RPMI8226 (cell line): ENCODE results near the gene SMARCC2.
"Not testable (repeated sequence)": the region's sequence is repeated elsewhere in the genome, so short reads cannot be mapped to it uniquely, and the experiment has no call there.

Experiments used
- DNase-seq: peaks from one replicate; pipeline ENCODE4 v3.0.0-alpha.2; 2015

Gene SMARCC2

DNA sequence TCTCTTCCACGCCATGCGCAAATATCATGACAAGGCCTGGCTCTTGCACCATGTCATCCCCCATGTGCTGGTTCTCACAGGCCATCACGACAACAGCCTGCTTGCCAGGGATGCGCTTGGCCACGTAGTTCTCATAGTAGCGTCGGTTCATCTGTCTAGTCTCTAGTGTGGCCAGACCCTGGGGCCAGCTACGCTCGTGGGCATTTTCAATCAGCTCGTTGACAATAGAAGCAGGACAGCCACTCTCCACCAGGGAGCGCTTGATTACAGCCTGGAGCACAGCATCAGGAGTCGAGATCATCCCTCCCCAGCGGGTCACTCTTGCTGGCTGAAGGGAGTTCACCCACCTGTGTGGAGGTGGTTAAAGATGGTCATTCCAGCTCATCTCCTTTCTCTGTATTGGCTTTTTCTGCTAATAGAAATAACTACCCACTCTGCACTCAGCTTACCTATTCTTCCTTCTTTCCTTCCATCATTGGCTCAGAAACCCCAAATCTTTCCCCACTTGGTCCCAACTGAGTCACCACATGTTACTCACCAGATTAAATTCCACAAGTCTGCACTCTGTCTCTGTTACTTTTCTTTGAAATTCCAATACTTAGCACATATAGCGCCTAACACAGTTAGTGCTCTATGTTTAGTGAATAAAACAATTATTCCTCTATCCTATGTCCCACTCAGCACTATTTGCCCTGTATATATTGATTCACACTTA, 17.3 kb upstream of the SMARCC2 start:
- peak; percentile 53 for DNase-seq

DNA sequence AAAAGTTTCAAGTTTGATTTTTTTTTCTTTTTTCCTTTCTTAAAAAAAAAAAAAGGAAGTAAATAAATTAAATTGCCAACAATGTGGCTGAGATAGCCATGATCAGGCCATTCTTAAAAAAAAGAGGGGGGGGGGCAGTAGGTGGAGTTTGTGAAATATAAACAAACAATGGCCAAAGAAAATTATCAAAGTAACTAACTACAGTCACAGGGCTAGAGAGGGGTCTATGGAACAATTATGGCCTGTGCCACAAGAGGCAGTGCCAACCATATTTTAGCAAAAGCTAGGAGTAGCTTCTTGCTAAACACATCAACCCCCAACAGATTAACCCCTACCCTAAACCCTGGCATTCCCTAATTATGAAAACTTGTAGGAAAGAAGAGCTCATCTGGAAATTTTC, 16.2 kb upstream of the SMARCC2 start:
- DNase-seq = no peak

DNA sequence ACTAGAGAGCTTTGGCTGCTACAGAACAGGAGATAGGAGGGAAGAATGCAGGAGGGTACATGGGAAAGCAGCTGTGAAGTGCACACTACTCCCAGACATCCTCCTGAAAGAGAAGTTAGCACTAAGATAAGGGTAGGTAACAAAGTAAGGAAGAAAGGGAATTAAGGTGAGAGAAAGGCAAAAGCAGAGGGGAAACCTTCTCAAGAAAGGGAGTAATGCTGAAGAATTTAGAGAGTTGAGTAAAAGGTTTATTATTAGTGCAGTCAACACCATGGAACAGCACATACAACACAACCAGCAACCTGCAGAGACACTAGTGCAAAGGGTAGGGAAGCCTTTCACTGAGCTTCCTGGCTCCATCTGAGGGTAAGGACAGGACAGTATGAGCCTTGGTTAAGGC, 15.0 kb upstream of the SMARCC2 start:
- no peak for DNase-seq

DNA sequence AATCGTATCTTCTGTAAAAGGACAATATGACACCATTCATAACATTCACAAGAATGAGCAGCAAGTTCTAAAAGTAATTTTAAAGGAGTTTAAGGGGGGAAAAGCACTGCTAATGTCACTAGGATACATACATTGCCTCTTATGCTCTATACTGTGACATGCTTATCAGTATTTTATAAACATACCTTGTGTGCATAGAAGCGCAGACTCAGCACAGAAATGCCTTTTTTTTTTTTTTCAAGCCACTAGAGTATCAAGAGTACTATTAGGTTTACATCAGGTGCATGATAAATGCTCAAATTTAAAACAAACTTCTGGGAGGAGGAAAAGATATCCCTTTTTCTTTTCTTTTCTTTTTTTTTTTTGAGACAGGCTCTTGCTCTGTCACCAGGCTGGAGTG, 13.6 kb upstream of the SMARCC2 start:
- DNase-seq = no peak

DNA sequence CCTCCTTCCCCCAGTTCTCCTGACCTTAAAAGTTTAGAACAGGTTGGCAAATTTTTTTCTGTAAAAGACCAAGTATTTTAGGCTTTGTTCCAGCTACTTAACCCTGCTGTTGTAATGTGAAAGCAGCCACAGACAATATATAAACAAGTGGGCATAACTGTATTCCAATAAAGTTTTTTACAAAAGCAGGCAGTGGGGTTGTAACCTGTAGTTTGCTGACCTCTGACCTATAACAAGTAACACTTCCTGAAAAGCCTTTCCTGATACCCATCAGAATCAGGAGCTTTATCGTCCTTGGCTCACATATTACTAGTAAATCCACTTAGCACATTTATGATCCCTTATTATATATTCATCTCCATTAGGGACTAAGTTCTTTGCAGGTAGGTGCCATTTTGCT, 13.1 kb upstream of the SMARCC2 start:
- no peak for DNase-seq

DNA sequence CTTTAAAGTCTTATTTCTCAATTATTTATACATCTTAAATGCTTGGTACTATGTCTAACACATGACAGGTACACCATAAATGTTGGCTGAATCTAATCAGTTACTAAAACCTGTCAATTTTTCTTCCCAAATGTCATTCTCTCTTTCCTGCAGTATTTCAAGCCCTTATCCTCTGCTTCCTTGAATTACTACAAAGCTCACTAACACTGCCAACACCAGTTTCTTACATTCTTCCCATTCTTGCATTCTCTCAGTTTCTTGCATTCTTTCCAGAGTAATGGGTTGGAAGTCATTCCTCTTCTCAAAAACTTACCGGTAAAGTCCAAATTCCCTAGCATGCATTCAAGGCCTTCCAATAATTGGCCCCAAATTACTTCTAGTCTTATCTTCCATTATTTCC, 9.6 kb upstream of the SMARCC2 start:
- no peak for DNase-seq

DNA sequence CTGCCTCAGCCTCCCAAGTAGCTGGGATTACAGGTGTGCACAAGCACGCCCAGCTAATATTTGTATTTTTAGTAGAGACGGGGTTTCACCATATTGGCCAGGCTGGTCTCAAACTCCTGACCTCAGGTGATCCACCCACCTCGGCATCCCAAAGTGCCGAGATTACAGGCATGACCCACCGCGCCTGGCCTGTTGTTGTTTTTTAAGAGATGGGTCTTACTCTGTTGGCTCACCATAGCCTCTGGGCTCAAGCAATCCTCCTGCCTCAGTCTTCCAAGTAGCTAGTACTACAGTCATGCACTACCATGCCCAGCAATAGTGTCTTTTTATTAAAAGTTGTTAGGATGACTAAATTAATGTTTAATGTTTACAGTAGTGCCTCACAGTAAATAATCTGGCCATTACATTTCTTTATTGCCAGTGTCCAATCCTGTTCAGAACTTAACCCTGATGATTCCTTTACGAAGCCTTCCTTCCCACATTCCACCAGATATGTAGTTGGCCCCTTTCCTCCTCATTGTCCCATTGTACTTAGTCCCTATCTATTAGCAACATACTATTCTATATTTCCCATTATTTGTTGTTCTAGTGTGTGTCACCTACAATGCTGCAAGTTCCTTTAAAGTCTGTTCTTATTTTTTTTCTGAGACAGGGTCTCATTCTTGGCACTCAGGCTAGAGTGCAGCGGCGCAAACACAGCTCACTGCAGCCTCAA, 8.8 kb upstream of the SMARCC2 start:
- DNase-seq = no peak

DNA sequence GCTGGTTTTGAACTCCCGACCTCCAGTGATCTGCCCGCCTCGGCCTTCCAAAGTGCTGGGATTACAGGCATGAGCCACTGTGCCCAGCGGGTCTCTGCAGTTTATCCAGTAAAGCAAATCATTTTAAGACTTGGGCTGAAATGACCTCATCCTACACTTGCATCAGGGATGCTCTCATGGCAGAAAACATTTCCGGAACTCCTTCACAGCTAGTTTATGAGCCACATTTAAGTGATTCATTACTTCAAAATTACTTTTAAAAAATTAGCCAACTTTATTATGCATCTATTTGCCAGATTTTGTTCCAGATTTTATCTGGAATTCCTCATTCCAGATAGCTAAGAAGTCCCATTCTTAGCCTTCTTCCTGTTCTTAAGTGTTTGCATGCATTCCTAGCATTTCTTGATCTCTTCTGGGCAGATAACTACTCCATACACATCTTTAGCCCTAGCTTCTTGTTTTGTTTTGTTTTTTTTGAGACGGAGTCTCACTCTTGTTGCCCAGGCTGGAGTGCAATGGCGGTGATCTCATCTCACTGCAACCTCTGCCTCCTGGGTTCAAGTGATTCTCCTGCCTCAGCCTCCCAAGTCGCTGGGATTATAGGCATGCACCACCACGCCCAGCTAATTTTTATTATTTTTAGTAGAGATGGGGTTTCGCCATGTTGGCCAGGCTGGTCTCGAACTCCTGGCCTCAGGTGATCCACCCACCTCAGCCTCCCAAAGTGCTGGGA, 7.7 kb upstream of the SMARCC2 start:
- not testable (repeated sequence) for DNase-seq

DNA sequence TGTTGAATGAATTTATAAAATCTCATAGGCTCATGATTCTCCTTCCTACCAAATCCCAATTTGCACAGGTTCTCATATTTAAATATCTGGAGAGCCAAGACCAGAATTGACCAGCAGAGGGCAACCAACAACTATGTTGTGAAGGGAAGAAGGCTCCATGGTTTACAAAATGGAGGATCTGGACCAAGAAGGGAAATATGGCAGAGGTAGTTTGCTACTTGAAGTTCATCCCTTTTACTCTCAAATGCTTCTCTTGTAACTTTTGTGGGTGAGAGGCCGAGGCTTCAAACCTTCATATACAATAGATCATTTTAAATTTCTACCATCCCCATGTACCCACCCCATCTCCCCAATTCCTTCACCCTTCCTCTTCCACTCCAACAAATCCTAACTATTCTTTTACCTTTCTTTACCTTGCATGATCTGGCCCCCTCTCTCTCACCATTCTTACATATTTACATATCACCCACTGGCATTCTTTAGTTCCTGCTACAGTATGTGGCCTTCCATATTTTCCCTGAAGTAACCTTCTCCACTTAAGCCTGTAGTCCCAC, 3.8 kb upstream of the SMARCC2 start:
- peak; percentile 90 for DNase-seq

DNA sequence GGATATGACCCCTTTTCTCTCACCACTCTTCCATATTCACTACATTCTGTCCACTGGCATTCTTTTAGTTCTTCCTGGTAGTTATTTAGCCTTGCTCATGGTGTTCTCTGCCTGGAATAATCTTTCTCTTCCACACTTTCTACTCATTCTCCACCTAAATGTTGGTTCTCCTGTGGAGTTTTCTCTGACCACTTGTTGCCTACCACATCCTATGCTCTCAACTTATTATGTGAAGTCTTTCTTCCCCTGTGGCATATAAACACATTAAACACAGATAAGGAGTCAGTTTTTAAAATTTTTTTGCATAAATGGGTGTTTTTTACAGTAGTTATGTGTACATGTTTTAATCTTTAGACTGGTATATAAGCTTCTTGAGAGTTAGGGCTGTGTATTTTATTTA, 3.3 kb upstream of the SMARCC2 start:
- no peak for DNase-seq

DNA sequence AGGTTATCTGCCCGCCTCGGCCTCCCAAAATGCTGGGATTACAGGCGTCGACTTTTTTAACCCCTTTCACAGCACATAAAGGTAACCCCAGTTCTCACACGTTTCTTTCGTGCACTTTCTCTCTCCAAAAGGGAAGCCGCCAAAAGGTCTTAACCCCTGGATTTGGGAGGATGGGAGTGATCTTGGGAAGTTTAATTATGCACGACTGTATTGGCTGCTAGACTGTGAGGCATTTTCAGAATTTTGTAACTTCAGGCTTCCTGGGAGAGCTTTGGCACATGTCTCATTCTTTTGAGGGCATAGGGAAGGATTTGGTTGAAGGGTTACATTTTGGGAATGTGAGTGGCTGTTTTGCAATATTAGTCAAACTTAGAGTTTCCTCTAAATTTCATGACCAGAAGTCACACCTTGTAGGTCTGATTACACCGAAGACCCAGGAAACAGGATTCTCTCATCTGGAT, 1.4 kb upstream of the SMARCC2 start:
- no peak for DNase-seq

DNA sequence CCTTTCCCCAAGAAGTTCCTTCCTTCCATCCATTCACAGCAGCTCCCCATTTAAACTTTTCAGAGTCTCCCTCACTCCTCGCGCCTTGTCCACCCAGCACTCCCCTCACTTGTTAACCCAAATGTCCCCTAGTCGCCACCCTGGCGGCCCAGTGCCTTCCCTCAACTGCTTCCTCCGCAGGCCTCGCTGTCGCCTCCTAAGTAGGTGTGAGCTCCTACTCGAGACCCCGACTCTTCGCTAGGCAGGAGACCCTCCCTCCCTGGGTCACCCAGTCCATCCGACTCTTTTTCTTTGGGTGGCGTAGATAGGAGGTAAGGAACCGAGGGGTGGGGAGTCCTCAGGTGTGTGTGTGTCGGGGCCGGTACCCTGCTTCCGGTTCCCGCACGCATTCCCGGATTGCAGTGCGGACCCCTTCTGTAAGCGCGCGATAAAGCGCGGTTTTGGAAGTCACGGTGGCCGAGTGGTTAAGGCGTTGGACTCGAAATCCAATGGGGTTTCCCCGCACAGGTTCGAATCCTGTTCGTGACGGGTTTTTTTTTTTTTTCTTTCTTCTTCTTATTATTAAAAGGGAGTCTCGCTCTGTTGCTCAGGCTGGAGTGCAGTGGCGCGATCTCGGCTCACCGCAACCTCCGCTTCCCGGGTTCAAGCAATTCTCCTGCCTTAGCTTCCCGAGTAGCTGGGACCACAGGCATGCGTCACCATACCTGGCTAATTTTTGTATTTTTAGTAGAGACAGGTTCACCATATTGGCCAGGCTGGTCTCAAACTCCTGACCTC, 823 bp upstream of the SMARCC2 start:
- DNase-seq = peak; percentile 87

DNA sequence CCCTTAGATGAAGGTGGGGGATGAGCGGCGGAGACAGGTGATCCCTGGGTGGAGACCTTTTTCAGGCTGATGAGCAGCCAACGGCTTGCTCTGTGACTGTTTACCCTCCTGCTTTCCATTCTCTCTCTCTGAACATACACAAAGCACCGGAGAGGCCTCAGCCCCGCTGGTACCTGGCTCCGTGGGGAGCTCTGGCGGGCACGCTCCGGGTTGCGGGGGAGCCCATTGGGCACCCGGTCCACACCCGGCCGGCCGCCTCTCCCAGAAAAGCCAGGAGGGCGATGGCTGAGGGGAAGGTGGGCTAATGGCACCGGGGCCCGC, 545 bp downstream of the SMARCC2 start:
- peak; percentile 30 for DNase-seq

DNA sequence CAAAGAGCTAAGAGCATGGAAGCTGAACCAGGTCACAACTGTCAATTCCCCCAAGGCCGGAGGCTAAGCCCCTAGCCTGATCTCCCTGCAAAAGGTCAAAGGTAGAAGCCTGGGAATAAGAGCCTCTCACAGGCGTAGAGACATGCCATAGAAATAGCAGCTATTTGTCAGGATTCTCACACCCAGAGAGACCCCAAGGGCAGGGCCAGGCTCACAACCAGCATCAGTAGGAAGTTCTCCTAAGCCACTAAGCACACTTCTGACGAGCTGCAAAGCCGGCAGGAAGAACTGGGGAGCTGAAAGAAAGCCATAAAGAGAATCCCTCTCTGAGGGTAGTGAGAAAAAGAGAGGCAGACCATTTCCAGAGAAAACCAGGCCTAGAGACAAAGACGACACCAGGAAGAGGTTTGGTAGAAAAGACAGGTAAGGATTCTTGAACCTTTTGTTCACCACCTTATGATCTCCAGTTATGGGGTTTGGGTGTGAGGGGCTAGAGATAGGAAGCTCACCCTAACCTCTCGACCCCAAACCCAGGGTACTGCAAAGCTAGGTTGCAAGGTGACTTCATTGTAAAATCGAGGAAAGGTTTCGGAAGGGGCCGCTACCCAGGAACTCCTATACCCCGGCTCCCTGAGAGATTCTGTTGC, 1.0 kb downstream of the SMARCC2 start:
- DNase-seq = no peak

DNA sequence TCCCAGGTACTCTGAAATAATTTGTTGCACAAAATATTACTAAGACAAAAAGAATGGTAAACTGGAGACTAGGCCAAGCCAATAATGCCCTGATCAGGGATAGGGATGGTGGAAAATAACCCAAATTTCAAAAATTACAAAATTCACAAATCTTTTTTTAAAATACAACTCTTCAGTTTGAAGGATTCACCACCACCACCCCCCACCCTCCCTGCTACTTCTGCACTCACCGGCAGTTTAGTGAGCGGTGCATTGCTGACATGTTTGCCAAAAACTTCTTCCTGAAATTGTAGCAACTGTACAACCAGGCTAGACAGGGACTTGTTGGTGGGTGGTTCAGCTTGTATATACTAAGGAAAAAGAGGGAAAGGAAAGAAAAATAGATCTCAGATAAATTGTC, 2.3 kb downstream of the SMARCC2 start:
- DNase-seq = no peak

DNA sequence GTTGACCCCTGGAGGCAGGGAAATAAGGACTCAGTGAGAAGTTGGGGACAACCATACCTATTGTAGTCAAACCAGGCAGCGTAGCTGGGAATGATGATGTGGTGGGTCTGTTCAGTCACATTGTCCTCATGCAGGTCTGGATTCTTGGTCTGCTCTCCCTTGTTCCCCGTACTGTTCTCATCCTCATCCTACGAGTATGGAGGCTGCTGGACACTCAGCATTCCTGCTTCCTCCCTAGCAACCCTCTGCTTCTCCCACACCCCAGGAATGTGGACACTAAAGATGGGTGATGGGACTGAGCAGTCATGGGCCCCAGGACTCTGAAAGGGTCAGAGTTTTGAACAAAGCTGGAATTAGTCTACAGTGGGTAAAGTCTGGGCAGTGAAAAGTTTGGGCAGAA, 10.9 kb downstream of the SMARCC2 start:
- DNase-seq = no peak

DNA sequence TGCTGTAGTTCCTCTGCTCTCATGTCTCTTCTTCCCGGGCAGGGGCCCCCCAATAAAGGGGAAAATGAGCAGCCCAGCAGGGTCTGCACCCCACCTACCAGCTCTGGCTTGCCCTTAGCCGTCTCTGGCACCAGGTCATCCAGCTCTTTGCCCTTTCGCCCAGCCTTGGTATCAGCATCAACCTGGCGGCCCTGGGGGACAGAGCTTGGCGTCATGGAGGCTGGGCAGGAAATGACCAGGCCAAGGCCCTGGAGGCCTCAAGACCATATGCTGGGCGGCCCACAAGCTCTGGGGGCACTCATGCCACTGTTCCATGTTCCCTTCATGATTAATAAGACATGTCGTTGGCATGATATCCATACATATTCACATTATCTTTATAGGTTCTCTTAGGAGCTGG, 16.4 kb downstream of the SMARCC2 start:
- no peak for DNase-seq

DNA sequence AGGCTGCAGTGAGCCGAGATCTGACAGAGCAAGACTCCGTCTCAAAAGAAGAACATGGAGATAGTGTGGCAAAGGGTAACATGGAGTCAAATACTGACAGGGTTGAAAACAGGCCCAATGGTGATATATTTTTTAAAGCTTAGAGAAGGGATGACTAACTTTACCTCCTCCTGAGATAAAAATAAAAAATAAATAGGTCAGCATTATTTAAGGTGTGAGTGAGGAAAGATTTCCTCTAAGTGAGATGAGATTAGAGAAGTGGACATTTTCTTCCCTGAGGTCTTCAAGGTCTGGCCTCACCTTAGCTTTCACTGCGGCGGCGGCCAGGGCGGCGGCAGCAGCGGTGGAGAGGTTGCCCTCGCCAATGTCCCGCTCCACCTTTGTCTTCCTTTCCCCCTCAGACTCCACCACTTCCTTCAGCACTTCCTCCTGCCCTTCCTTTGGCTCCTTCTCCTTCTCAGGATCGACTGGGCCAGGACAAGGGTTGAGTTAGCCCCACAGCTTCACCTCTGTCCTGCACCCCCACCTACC, 20.0 kb downstream of the SMARCC2 start:
- no peak for DNase-seq

DNA sequence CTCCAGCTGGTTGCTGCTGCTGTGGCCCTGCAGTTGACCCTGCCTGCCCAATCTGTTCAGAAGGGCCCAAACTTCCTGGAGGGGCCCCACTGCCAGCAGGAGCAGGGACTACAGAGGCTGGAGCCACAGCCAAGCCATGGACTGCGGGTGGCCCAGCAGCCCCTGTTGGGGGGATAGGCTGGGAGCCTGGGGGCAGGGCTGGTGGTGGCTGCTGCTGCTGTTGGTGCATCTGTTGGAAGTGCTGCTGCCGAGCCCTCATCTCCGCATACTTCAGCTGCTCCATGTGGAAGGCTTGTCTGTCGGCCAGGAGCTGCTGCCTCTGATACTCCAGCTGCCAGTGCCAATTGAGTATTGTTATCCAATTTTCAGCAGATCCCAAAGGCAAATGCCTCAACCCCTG, 23.9 kb downstream of the SMARCC2 start:
- no peak for DNase-seq

DNA sequence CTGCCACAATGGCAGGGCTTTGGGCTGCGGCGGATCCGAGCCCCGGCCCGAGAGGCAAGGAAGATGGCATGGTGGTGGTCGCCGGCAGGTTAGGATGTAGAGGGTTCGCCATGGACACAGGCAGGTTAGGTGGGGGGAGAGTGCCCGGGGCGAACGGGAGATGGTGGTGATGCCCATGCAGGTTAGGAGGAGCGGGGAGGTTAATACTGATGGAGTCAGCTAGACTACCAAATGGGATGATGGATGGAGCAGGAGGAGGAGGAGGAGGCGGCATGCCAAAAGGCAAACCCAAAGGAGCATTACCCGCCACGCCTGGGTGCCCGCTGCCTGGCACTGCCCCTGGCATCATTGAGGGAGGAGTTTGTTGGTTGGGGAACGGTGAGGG, 24.9 kb downstream of the SMARCC2 start:
- DNase-seq = no peak

DNA sequence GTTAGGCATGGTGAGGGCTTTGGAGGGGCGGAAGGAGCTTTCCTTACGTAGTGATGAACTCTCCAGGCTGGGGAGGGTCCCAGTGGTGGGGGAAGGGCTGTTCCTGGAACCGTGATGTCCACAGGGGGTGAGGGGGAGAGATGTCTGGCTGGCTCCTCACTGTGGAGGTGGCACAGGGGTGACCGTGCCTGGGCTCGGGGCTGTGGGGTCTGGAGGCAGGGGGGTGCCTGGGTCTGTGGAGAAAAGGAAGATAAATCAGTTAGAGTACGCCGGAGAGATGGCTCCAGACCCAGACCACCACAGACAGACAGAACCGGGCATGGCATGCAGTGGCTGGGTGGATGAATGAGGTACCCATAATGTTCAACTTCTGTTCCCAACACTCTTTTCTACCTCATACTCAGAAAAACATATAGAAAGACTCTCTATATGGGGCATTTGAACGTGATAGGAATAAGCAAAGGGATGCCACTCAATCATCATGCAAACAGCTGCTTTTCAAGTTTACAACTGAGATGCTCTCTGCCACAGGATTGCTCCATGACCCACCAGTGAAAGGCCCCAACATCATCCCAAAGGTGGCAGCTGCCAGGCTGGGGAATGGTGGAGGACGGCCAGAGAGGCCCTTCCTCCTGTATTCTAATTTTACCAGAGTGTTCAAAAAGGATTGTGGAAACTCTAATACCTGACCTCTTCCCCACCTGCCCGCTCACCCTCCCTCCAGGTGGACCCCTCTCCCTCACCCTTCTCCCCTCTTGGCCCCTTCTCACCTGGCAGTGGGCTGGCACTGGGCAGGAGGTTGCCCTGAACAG, 25.5 kb downstream of the SMARCC2 start:
- no peak for DNase-seq
